PC-3 (cell line): ENCODE data around the gene CZIB. TPM values are rescaled to one million over a fixed set of nuclear protein-coding genes. Genes with fewer than 3 reads are reported as not detected.
"Not testable (repeated sequence)": the region's sequence is repeated elsewhere in the genome, so short reads cannot be mapped to it uniquely, and the experiment has no call there.

Experiments used
- ATAC-seq: fragments of 200-7000 bp; cut with Tn5 transposase; 2 replicates; pipeline ENCODE4 v1.9.1; 2020; ENCODE audit warnings: mild to moderate bottlenecking, moderate library complexity
- BruUV-seq: library from RNA; stranded (reverse); fragments of 400-500 nt; replicated peaks from 2 replicates; lab custom pipeline; 2021; lab: Mats Ljungman, UMichigan
- CTCF ChIA-PET: fragments of 300-600 bp; sonication (Branson Sonifier 250); formaldehyde crosslinking; loops from one replicate; lab custom pipeline; 2022; ENCODE audit warnings: antibody characterized with exemption; lab: Charles Lee
- POLR2A ChIA-PET: fragments of 300-600 bp; sonication (Branson Sonifier 250); formaldehyde crosslinking; loops from one replicate; lab custom pipeline; 2022; ENCODE audit warnings: antibody characterized with exemption; ENCODE audit not compliant: unreplicated experiment; lab: Charles Lee
- DNase-seq: peaks from one replicate; pipeline ENCODE4 v3.0.0-alpha.2; 2015
- H2AFZ ChIP-seq: fragments of 300-600 bp; sonication (generic); 2 replicates; pipeline ENCODE4 v1.6.0; 2016; ENCODE audit warnings: antibody characterized with exemption, low read length
- H3F3A ChIP-seq: fragments of 300-600 bp; sonication (generic); one replicate; pipeline ENCODE4 v1.6.0; 2017; ENCODE audit warnings: antibody characterized with exemption, low read length, control low read depth, mild to moderate bottlenecking; ENCODE audit not compliant: unreplicated experiment
- H3K27ac ChIP-seq: fragments of 300-600 bp; sonication (generic); 2 replicates; pipeline ENCODE4 v1.5.1; 2016; ENCODE audit warnings: mild to moderate bottlenecking, low read length
- H3K27me3 ChIP-seq: fragments of 300-600 bp; sonication (generic); 2 replicates; pipeline ENCODE4 v1.6.1; 2016; ENCODE audit warnings: low read length, mixed read lengths
- H3K36me3 ChIP-seq: fragments of 300-600 bp; sonication (generic); 2 replicates; pipeline ENCODE4 v1.6.1; 2016; ENCODE audit warnings: low read depth, mixed run types, low read length, mixed read lengths
- H3K4me1 ChIP-seq: fragments of 300-600 bp; sonication (generic); 2 replicates; pipeline ENCODE4 v1.5.1; 2016; ENCODE audit warnings: low read length; ENCODE audit not compliant: insufficient read depth
- H3K4me2 ChIP-seq: fragments of 300-600 bp; sonication (generic); 2 replicates; pipeline ENCODE4 v1.6.0; 2016; ENCODE audit warnings: low read length
- H3K4me3 ChIP-seq: fragments of 300-600 bp; sonication (generic); 2 replicates; pipeline ENCODE4 v1.5.1; 2016; ENCODE audit warnings: mild to moderate bottlenecking, low read length, mixed read lengths
- H3K79me2 ChIP-seq: fragments of 300-600 bp; sonication (generic); 2 replicates; pipeline ENCODE4 v1.6.1; 2017; ENCODE audit warnings: low read length, mixed read lengths
- H3K9ac ChIP-seq: fragments of 300-600 bp; sonication (generic); 2 replicates; pipeline ENCODE4 v1.6.0; 2016; ENCODE audit warnings: mild to moderate bottlenecking, low read length
- H3K9me2 ChIP-seq: fragments of 300-600 bp; sonication (generic); replicated peaks from 2 replicates; pipeline ENCODE4 v1.6.1; 2016; ENCODE audit warnings: mixed run types, low read length, mixed read lengths
- H3K9me3 ChIP-seq: fragments of 300-600 bp; sonication (generic); 2 replicates; pipeline ENCODE4 v1.6.1; 2016; ENCODE audit warnings: low read length, mixed read lengths
- H4K20me1 ChIP-seq: fragments of 300-600 bp; sonication (generic); 2 replicates; pipeline ENCODE4 v1.6.1; 2016; ENCODE audit warnings: low read length, mixed read lengths
- EZH2 ChIP-seq: fragments of 300-600 bp; sonication (generic); IDR thresholded peaks from one replicate; pipeline ENCODE4 v1.6.1; 2017; ENCODE audit warnings: antibody characterized with exemption, mild to moderate bottlenecking, low read length; ENCODE audit not compliant: unreplicated experiment
- EZH2phosphoT487 ChIP-seq: fragments of 300-600 bp; sonication (generic); IDR thresholded peaks from 2 replicates; pipeline ENCODE4 v1.6.1; 2018; ENCODE audit warnings: mild to moderate bottlenecking, antibody characterized with exemption, low read length, borderline replicate concordance
- intact Hi-C: fragments of 100-400 bp; cut with micrococcal nuclease; formaldehyde crosslinking; loops from 2 replicates; pipeline ENCODE4 v1.9.0; 2023
- total RNA-seq: library from RNA; depleted of rRNA; stranded (reverse); fragments of >200 nt; gene quantifications from 2 replicates; pipeline ENCODE4 v1.2.3, GENCODE V29; 2014
- TF ChIP-seq, protein P1 (sequence below): fragments of 300-600 bp; sonication (generic); conservative IDR thresholded peaks from 2 replicates; pipeline ENCODE4 v1.5.1; 2017; ENCODE audit warnings: antibody characterized with exemption, low read depth, mild to moderate bottlenecking, low read length

Gene CZIB
- total RNA-seq, 1 experiment from 2014 or later, result 47.7 TPM

DNA sequence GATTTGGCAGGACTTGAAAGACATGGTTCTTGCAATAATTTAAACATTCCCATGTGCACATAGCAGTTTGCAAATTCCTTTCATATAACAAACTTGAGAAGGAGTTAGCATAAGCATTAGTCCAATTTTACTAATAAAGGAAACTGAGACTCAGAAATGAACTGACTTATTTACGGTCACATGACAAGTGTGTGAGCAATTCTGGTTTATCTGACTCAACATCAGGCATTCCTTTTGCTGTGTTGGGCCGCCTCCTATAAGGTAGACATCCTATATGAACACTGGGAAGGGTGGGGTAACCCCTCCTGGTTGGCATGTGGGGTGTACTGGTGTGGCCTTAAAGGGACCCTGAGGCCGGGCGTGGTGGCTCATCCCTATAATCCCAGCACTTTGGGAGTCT lies 32.3 kb downstream of the CZIB start:
- Histone ChIP-seq H3K79me2 (no peaks in the 10 kb centered on the region), H2AFZ (no peak overlapping the region), H3K4me2 (peak overlapping the region; percentile 19; the same call in 1 of the 2 replicates), H3K9ac (no peak overlapping the region), H3K27ac (no peak overlapping the region), H3K36me3 (no peaks in the 10 kb centered on the region), H3K4me3 (no peak overlapping the region), H3K4me1 (peaks cover 21% of the 10 kb centered on the region), H3F3A (no peaks in the 10 kb centered on the region), H4K20me1 (no peaks in the 10 kb centered on the region), H3K9me2 (no peaks in the 10 kb centered on the region), H3K9me3 (no peaks in the 10 kb centered on the region), H3K27me3 (no peaks in the 10 kb centered on the region)
- ChIA-PET POLR2A (no interaction called here), CTCF (no interaction called here)
- peak; percentile 55 for ATAC-seq
- DNase-seq, result peak; percentile 58
- BruUV-seq, result no TSS peak
- intact Hi-C loops, result loop anchor here (5.0 to 10.0 kb wide), 2 partner anchors 173 to 266 kb away; partner anchors contain the start of gene ECHDC2
- TF ChIP-seq EZH2phosphoT487, result no peak

DNA sequence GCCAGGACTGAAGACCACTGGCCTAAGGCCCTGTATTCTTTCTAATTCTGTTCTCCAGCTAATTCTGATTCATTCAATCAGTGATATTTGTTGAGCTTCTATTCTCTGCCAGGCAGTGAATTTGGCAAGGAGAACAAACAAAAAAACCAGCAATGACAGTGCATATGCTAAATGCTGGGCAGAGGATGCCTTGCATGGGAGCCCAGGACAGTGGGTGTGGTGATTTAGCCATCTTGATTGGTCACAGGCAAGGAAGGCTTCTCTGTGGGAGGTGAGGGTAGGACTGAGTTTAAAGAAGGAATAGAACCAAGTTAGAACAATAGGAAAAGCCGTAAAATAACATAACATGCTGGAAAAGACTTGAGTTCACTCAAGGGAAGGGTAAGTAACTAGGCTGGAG lies 33.0 kb downstream of the CZIB start:
- BruUV-seq, result no TSS peak
- TF ChIP-seq, protein P1, sequence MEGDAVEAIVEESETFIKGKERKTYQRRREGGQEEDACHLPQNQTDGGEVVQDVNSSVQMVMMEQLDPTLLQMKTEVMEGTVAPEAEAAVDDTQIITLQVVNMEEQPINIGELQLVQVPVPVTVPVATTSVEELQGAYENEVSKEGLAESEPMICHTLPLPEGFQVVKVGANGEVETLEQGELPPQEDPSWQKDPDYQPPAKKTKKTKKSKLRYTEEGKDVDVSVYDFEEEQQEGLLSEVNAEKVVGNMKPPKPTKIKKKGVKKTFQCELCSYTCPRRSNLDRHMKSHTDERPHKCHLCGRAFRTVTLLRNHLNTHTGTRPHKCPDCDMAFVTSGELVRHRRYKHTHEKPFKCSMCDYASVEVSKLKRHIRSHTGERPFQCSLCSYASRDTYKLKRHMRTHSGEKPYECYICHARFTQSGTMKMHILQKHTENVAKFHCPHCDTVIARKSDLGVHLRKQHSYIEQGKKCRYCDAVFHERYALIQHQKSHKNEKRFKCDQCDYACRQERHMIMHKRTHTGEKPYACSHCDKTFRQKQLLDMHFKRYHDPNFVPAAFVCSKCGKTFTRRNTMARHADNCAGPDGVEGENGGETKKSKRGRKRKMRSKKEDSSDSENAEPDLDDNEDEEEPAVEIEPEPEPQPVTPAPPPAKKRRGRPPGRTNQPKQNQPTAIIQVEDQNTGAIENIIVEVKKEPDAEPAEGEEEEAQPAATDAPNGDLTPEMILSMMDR, result no peak
- TF ChIP-seq EZH2phosphoT487, result no peak
- TF ChIP-seq EZH2, result no peak

DNA sequence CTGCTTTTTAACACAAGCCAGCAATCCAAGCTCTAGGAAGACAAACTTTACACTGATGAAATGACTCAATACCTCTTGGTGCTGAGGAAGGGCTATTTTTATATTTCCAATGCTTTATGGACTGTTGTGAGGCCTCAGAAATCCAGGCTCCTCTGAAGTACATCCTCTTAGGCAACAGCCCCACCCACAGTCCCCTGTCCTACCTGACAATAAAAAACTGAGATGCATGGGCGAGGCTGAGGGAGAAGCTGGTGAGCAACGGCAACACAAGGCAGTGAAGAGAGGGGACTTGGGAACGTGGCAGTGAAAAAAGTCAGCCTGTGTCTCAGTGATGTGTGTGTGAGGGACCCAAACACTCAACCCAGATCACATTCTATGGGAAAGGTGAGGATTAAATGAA lies 33.9 kb downstream of the CZIB start:
- DNase-seq (peak; percentile 34), ATAC-seq (no peak)
- ChIA-PET POLR2A (no interaction called here), CTCF (no interaction called here)
- H3K9me3 ChIP-seq, result no peaks in the 10 kb centered on the region
- H2AFZ ChIP-seq, result no peak overlapping the region
- H3K27ac ChIP-seq, result no peak overlapping the region
- no peak for TF ChIP-seq EZH2phosphoT487
- no peak for TF ChIP-seq EZH2
- TF ChIP-seq, protein P1, result peak; percentile 30; the same call in 1 of the 2 replicates
- H3K36me3 ChIP-seq, result no peaks in the 10 kb centered on the region
- H3F3A ChIP-seq, result no peaks in the 10 kb centered on the region
- no TSS peak for BruUV-seq
- no peaks in the 10 kb centered on the region for H3K79me2 ChIP-seq
- H4K20me1 ChIP-seq, result no peaks in the 10 kb centered on the region
- no peaks in the 10 kb centered on the region for H3K9me2 ChIP-seq
- H3K4me2 ChIP-seq, result no peak overlapping the region
- H3K4me3 ChIP-seq, result no peak overlapping the region
- H3K4me1 ChIP-seq, result peaks cover 32% of the 10 kb centered on the region
- H3K27me3 ChIP-seq, result no peaks in the 10 kb centered on the region
- intact Hi-C loops, result loop anchor here (5.0 to 10.0 kb wide), 2 partner anchors 172 to 264 kb away; partner anchors contain the start of gene ECHDC2
- no peak overlapping the region for H3K9ac ChIP-seq

More for the DNA sequence above, 33.0 kb downstream of the CZIB start:
- H3K4me3 ChIP-seq, result no peak overlapping the region
- no peaks in the 10 kb centered on the region for H3K27me3 ChIP-seq
- no peaks in the 10 kb centered on the region for H3K36me3 ChIP-seq
- ATAC-seq (no peak), DNase-seq (peak; percentile 20)
- H3K4me2 ChIP-seq, result no peak overlapping the region
- H3K9me3 ChIP-seq, result no peaks in the 10 kb centered on the region
- intact Hi-C loops, result loop anchor here (5.0 to 10.0 kb wide), 2 partner anchors 173 to 265 kb away; partner anchors contain the start of gene ECHDC2
- H3K4me1 ChIP-seq, result peaks cover 23% of the 10 kb centered on the region
- no peak overlapping the region for H3K27ac ChIP-seq
- POLR2A ChIA-PET, result no interaction called here
- CTCF ChIA-PET, result no interaction called here
- no peaks in the 10 kb centered on the region for H3F3A ChIP-seq
- no peaks in the 10 kb centered on the region for H4K20me1 ChIP-seq
- no peaks in the 10 kb centered on the region for H3K9me2 ChIP-seq
- no peak overlapping the region for H3K9ac ChIP-seq
- H2AFZ ChIP-seq, result no peak overlapping the region
- no peaks in the 10 kb centered on the region for H3K79me2 ChIP-seq

DNA sequence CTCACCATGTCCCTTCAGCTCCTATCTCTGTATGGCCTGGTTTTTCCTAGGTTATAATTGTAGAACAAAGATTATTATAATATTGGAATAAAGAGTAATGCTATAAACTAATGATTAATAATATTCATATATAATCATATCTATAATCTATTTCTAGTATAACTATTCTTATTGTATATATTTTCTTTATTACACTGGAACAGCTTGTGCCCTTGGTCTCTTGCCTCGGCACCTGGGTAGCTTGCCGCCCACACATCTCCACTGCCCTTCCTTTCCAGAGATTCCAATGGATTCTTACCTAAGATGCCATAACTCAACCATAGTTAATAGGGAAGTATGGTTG lies 34.5 kb downstream of the CZIB start:
- H3K27me3 ChIP-seq, BruUV-seq, H3K9me3 ChIP-seq, ATAC-seq, H3K9me2 ChIP-seq, H3K36me3 ChIP-seq, H3F3A ChIP-seq, H3K27ac ChIP-seq, H3K4me3 ChIP-seq, H2AFZ ChIP-seq, H3K4me2 ChIP-seq, H3K9ac ChIP-seq, POLR2A ChIA-PET, H3K79me2 ChIP-seq, DNase-seq, H4K20me1 ChIP-seq: not testable (repeated sequence)
- H3K4me1 ChIP-seq, result peaks cover 32% of the 10 kb centered on the region
- CTCF ChIA-PET, result interaction anchor here (0.6 kb wide), 1 partner anchor 361 kb away, joined by 4 read pairs; no protein-coding TSS in a partner anchor
- intact Hi-C loops, result loop anchor here (5.0 to 10.0 kb wide), 2 partner anchors 171 to 264 kb away; partner anchors contain the start of gene ECHDC2
